GM12875 (cell line): Measurements from ENCODE around the gene VEPH1.

Experiments used
- H3K4me3 ChIP-seq: one replicate; pipeline ENCODE4 v1.5.1; 2011; ENCODE audit warnings: low read depth, low read length, control low read depth
- CTCF ChIP-seq: IDR thresholded peaks from 2 replicates; pipeline ENCODE4 v1.5.1; 2011; ENCODE audit warnings: low read depth, mild to moderate bottlenecking, control low read depth, inconsistent platforms, low read length, moderate library complexity, borderline replicate concordance; ENCODE audit not compliant: insufficient read depth

The VEPH1 gene

GRCh38 chr3:157436583-157437291, 66.5 kb downstream of the VEPH1 start, which contains the start of gene PTX3:
Gene PTX3, plus strand, starts transcription at chr3:157436850. Its CDS starts 84 bp downstream, at chr3:157436934.
- no peak within 1 kb of the TSS for H3K4me3 ChIP-seq
- TF ChIP-seq CTCF: no peak

- TF ChIP-seq CTCF: no peak
- no peak overlapping the region for H3K4me3 ChIP-seq
These were observed 73.5 kb downstream of the VEPH1 start for GRCh38 chr3:157429708-157430107.

- H3K4me3 ChIP-seq: no peak overlapping the region
- no peak for TF ChIP-seq CTCF
These were observed 74.4 kb downstream of the VEPH1 start for GRCh38 chr3:157428853-157429252.

GRCh38 chr3:157427901-157428300, 75.3 kb downstream of the VEPH1 start:
- no peak for TF ChIP-seq CTCF
- H3K4me3 ChIP-seq: no peak overlapping the region

- H3K4me3 ChIP-seq: no peak overlapping the region
- TF ChIP-seq CTCF: no peak
These were observed 79.9 kb downstream of the VEPH1 start for GRCh38 chr3:157423337-157423736.

- no peak overlapping the region for H3K4me3 ChIP-seq
- TF ChIP-seq CTCF: no peak
These were observed 82.5 kb downstream of the VEPH1 start for GRCh38 chr3:157420606-157421130.

- no peak for TF ChIP-seq CTCF
These were observed 85.1 kb downstream of the VEPH1 start for GRCh38 chr3:157418104-157418503.

More at GRCh38 chr3:157418104-157418503, 85.1 kb downstream of the VEPH1 start:
- H3K4me3 ChIP-seq: no peak overlapping the region
